GM21723 (cell line): Measurements from ENCODE around the gene TANGO6.

Source experiments
- ATAC-seq: cut with Tn5 transposase; IDR thresholded peaks from one replicate; pipeline ENCODE4 v1.9.1; 2021; ENCODE audit warnings: mild to moderate bottlenecking, moderate library complexity; ENCODE audit not compliant: unreplicated experiment

TANGO6 gene

DNA sequence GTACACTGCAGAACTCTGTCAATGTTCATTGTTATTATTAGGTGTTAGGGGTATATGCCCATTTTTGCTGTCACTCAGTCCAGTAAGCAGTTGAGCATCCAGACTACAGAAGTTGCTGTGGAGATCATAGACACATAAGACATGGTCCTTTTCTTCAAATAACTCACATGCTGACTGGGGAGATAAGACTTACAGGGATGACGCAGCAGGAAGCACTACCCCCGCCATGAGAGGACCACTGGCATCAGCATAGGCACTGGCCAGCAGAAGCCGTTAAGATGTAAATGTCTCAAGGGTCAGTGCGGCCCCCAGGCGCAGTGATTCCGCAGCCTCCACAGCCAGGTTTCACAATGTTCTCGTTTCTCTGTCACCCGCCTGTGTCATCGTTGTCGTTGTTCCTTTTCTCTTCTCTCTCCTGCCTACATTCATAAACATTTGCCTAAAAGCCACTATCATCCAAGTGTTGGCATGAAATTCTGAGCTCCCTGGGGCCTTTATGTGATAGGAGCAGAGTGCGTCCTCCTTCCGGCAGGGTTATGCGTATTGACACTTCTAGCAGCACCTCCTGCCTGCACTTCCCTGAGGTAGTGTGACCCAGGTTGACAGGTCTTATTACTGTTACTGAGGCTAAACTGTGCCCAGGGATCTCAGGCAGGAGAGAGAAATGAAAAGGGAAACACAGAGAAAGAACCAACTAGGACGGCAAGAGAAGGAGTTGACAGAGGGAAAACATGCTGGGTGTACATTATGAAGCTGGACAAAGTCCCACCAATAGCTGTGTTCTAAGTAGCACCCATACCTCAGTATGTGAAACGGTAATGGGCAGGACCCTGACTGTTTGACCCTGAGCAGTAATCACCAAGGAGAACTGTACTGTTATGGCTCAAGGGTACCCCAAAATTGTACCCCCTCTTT lies 17.9 kb downstream of the TANGO6 start:
- ATAC-seq = no peak

DNA sequence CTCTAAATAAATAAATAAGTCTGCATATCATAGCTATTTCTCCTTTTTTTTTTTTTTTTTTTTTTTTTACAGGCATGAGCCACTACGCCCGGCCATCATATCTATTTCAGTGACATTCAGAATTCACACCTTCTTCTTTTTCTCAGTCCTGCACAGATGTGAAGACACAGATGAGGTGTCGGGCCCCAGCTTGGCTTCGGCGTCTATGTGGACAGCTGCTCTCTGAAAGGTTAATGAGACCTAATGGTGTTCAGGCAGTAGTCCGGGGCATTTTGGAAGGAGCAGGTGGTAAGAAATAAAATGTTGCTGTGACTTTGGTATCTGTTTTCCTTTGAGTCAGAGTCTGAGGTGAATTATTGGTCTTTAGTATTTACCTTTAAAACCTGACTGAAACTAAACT lies 23.6 kb downstream of the TANGO6 start:
- no peak for ATAC-seq

DNA sequence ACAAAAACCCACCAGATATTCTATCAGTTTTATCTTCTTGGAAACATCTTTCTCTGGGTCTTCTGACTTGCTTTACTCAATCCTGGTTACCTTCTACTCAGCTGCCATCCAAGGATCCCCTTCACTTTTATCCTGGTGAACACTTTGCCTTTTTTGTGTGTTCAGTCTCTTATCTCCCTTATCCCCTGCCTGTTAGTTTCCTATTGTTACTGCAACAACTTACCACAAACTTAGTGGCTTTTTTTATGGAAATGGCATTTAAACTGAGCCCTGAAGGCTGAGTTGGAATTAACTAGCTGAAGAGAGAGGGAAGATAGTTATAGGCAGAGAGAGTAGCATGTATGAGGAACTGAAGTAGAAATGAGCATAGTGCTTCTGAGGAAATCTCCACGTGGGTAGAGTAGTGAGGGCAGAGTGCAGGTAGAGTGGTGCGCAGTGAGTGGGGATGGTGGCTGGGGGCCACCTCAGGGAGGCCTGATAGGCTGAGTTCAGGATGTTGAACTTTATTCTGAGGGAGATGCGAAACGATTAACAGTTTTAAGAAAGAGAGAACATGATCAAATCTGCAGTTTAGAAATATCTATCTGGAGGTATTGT lies 26.3 kb downstream of the TANGO6 start:
- ATAC-seq = no peak

DNA sequence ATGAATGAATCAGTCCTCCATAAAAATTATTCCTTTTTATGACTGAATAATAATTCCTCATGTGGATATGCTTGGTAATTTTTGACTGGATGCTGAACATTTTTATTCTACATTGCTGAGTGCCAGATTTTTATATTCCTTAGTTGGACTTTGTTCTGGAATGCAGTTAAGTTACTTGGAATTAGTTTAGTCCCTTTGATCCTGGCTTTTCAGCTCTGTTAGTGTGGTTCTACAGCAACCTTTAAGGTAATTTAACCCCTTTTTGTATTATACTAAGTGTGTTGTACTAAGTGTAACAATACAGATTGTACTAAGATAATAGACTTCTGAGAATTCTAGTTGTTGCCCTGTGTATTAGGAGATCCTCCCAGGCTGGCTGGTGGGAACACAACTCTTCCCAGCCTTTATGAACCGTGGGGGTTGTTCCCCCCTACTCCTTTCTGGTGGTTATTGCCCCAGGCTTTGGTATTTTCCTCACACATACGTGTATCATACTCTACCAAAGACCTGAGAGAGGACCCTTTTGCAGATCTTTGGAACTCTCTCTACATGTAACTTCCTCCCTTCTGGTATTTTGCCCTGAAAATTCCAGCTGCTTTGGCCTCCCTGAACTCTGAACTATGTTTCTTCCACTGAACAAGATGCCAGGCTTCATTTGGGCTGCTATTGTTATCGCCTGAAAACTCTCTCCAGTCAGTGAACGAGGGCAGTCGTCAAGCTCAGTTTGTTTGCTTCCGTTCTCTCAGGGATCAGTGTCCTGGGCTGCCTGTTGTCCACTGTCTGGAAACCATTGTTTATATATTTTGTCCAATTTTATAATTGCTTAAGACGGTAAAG lies 30.5 kb downstream of the TANGO6 start:
- no peak for ATAC-seq

DNA sequence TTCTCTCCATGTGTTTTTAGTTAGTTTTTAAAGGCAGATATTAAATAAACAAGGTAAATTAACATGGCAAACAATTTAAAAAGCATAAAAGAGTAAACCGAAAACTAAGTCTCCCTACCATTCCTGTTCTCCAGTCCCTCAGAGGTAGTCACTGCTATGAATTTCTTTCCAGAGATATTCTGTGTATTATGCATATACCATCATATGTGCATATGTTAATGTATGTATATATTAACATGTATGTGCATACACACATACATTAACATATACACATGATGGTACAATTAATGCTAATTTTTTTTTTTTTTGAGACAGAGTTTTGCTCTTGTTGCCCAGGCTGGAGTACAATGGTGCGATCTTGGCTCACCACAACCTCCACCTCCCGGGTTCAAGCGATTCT lies 32.5 kb downstream of the TANGO6 start:
- no peak for ATAC-seq

DNA sequence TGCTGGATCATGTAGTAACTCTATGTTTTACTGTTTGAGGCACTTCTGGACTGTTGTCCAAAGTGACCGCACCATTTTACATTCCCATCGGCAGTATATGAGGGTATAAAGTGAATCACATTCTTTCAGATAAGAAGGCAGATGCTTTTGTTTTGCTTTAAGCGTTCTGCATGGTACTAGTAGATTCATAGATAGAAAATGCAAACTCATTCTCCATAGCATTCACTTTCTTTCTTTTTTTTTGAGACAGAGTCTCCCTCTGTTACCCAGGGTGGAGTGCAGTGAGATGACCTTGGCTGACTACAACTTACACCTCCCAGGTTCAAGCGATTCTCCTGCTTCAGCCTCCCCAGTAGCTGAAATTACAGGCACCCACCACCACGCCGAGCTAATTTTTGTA lies 40.4 kb downstream of the TANGO6 start:
- no peak for ATAC-seq

DNA sequence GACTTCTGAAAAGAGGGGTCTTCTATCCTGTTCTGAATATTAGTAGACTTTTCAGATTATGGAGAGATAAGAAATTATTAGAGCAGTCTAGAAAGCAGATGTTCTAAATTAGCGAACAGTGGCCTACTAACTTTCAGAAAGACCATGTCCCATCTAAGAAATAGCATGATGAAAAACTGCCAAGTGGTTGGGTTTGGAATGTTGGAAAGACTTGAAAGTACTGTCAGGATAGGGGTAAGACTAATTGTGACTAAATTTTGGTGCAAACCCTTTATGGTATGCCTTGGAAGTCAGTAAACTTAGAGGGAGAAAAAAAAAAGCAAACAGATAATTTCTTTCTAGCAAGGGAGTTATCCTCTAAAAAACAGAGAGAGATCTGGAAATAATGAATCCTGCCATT lies 41.1 kb downstream of the TANGO6 start:
- ATAC-seq = no peak

DNA sequence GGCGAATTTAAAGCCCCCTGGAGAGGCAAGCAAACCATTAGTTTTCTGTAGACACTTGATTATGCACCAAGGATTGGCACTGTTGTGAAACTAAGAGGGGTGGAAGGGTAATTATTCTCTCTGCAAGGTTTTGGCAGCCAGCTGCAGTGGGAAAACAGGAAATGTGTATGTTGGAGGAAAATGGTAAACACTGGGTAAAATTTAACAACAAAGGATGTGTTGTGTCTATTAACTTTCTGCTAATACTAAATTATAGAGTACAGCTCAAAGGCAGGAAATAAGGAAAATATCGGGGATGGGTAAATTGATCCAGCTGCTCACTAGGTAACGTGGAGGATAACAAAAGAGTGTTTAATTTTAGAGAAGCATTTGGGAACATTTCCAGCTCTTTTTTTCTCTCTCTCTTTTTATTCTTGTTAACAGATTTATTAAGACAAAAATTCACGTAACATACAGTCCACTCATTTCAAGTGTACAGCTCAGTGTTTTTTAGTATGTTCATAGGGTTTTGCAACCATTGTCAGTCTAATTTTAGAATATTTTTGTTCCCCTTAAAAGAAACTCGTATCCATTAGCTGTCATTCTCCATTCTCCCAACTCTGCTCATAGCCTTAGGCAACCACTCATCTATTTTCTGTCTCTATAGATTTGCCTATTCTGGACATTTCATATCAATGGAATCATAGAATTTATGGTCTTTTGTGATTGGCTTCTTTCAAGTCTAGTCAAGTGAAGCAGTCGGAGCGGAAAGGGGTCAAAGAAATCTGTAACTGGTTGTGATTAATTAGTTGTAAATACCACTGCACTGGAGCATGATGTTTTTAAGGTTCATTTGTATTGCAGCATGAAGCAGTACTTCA lies 41.8 kb downstream of the TANGO6 start:
- ATAC-seq = no peak

DNA sequence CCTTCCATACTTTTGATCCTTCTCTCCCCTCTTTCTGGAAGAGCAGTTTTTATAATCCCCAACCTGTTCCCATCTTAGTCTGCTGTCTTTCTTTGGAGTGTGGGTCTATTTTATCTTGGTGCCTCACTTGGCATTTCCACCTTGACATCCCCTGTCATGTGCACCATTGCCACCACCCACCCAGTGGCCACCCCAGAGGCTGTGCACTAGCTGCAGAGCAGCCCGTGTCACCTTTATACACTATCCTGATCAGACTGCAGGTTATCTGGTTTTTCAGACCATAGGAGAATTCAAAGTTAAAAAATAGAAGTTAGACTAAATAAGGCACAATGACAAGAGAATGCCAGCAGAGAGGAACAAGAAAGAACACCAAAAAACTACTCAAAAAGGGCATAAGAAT lies 43.8 kb downstream of the TANGO6 start:
- no peak for ATAC-seq

DNA sequence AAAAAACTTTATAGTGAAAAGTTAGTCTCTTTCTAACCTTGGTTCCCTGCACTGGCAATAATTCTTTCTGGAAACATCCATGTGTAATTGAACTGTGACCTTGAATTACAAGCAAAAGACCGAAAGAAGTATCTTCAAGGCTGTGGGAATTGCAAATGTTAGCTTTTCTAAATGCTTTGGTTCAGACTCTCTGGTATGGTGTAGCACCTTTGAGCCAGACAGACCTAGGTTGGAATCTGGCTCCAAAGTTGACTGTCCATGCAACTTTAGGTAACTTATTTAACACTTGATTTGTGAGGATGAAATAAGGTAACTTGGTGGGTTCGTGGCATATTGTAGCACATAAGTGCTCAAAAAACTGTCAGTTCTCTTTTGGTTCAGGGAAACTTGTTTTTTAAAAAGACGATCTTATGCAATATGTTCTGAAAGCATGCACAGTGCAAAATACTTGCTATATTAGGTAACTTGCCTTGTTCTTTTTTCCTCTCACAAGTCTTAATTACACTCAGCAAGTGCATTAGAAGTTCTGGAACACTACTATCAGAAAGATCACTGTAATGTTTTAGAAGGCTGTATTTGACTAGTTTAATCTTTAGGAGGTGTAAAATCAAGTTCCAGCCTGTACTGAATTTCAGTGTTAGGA lies 46.3 kb downstream of the TANGO6 start:
- ATAC-seq = no peak

DNA sequence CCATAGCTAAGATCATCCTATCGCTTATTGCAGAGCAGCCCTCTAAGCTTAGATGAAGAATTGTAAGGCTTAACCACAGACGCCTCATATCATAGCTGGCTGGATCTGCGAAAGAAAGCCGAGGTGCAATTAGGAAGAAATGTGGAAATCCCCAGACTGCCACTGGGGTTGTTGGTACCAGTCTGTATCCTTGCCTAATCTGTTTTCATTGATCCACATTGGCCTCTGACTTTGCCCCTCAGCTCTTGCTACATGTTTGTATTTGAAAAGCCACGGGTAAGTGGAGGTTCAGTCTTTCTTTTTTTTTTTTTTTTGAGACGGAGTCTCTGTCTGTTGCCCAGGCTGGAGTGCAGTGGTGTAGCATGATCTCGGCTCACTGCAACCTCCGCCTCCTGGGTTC lies 48.9 kb downstream of the TANGO6 start:
- no peak for ATAC-seq

DNA sequence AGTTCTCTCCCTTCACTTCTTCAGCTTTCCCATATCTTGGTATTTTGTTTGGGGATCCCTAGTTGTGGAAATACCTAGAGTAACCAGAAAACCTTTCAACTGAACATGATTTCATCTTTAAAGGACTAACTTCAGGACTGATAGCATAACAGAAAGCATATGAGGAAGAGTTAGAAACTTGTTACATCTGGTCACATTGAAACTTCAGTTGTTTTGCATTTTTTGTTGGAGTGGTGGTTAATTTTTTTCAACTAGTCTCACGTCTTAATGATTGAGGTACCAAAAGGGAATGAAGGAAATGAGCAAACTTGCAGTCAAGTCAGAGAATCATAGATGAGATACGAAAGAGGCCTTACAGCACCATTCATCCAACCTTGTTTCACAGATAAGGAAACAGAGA lies 49.6 kb downstream of the TANGO6 start:
- ATAC-seq = no peak

DNA sequence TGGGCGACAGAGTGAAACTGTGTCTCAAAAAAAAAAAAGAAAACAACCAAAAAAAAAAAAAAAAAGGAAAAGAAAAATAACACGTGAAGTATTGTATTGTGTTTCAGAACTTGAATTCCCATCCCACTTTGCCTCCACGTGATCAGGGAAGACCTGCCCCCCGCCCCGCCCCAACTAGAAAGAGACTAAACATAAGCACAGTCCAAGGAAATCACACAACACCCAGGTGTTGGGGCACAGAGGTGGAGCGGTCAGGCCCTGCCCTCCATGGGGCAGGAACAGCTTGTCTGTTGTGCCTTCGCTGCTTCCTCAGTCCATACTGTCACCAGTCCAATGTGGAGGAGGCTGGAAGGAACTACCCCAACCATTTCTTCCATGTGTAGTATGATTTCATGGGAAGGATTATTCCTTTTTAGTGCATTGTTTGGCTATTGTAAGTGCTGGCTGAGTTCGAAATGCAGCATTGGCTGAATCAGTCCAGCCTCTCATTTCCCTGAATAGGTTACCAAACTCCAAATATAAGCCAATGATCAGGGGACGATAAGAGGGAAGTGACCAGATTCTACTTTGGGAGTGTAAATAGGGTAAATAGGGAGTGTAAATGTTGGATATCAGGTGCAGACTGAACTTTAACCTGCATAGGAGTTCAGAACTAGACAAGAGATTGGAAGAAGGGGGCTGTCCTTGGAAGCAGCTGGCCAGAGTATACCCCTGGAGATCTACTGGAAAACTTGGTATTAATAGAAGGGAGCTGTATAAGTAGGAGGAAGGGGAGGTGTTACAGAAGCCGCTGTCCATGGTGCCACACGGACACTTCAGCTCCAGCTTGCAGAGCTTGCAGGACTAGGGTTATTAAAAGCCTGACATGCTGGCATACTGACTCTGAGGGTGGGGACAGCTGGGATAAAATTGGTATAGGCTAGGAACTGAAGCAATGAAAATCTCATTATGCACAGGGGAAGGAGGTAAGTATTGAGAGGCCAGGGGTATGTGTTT lies 50.7 kb downstream of the TANGO6 start:
- no peak for ATAC-seq

DNA sequence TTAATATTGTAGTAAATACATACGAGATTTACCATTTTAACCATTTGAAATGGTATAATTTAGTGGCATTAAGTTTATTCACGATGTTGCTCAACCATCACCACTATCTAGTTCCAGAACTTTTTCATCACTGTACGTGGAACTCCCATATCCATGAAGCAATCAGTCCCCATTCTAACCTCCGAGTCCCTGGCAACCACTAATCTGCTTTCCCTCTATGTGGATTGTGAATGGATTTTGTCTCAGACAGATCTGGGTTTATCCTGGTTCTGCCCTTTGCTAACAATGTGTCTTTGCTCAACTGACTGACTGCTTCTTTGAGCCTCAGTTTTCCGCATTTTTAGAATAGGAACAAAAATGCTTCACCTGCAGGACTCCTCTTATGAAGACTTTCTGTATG lies 51.4 kb downstream of the TANGO6 start:
- ATAC-seq = no peak

DNA sequence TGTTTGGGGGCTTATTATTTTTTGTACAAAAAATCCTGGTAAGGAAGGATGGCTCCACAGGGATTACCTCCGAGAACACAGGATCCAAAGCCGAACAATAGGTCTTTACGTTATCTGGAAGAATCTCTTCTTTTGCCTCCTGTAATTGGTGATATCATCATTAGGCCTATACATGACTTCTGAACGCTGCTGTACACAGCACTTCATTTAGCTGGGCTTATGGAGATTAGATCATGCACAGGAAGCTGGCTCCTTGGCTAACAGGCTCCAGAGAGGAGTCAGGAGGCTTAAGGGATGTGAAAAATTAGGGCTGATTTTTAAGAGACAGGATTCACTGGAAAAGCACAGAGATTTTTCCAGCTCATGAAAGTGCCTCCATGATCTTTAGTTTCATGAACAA lies 54.7 kb downstream of the TANGO6 start:
- no peak for ATAC-seq

DNA sequence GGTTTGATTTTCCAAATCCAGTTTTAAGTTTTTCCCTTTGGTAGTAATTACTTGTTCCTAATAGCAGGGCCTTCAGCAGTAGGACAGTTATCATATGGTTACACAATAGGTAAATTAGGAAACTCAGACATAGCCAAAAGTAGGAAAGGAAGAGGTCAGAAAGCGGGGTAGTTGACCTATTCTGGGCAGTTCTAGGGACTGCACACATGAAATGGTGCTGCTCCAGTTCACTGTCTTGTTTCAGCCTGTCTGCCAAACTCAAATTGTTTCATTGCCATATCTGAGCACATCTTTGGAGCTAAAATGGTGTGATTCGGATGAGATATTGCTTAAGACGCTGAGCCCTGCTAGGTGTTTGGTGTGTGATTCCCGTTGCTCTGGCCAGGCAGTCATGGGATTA lies 56.7 kb downstream of the TANGO6 start:
- ATAC-seq = no peak

DNA sequence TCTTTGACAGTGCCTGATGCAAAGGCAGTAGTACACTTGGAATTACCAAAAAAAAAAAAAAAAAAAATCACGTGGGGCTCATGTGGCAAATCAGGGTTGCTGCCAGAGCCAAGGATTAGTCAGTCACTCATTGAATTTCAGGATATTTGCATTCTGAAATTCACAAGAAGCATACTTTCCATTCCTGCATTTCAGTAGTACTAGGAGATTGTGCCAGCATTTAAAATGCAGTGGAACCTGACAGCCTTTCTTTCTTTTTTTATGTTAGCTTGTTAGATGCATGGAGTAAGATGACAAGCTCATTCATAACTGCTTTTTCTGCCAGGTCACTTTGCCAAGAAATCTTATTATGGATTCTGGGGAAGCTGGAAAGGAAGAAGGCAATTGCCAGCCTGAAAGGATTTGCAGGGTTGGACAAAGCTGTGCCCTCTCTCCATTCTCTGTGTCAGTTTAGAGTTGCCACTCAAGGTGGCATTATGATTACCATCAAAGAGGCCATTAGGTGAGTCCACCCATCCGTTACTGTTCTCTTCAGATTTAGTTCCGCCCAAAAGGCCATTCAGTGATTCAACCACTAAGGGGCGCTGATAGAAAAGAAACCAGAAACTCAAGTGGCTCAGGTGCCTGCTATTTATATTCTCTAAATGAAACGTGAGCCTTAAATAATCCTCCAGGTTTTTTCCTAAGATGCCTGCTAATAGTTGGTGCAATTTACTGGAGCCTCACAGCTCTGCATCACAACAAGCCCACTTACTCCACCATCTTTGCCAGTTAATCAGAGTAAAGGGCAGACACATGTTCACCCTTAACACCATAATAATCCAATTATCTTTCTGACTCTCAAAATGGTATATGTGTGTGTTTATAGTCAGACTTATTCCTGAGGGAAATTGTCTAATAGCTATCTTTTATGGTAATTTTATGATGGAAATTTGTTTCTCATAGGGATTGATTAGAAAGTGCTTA lies 59.0 kb downstream of the TANGO6 start:
- ATAC-seq = no peak

DNA sequence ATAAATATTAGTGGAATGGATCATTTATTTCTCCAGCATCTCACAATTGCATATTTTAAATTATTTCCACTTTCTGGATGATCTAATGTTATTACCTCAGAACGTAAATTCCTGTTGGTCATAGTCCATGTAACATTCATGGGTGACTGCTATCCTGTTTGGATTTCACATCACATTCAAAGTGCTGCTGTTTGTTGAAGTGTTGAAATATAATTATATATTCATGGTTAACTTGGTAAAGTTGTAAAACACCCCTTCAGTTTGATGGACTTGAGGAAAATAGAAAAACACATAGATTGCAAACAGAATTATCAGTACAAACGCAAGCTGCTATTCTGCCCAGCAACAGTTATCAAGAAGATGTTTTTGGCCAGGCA lies 59.6 kb downstream of the TANGO6 start:
- no peak for ATAC-seq
